Suppressor macrophage (primary cell): ENCODE results near the gene QRICH2.
"Not testable (repeated sequence)": the region's sequence is repeated elsewhere in the genome, so short reads cannot be mapped to it uniquely, and the experiment has no call there.

Experiments
- DNase-seq, 4 experiments: peaks; one replicate each; pipeline ENCODE4 v3.0.0-alpha.2; 2020 to 2022

QRICH2 gene

GRCh38 chr17:76326306-76326705 lies 18.2 kb upstream of the QRICH2 start:
- no peak for DNase-seq

GRCh38 chr17:76318586-76318985 lies 10.5 kb upstream of the QRICH2 start:
- no peak for DNase-seq

- no peak for DNase-seq
Observed at GRCh38 chr17:76317535-76317934, 9.5 kb upstream of the QRICH2 start.

- no peak for DNase-seq
Observed at GRCh38 chr17:76314392-76315227, 6.5 kb upstream of the QRICH2 start.

- DNase-seq: no peak
Observed at GRCh38 chr17:76312735-76313134, 4.7 kb upstream of the QRICH2 start.

GRCh38 chr17:76309461-76309860 lies 1.4 kb upstream of the QRICH2 start:
- no peak for DNase-seq

GRCh38 chr17:76307299-76307965 lies 644 bp downstream of the QRICH2 start:
- no peak for DNase-seq

- not testable (repeated sequence) for DNase-seq
Observed at GRCh38 chr17:76305135-76305454, 3.0 kb downstream of the QRICH2 start.

GRCh38 chr17:76304226-76305134 lies 3.6 kb downstream of the QRICH2 start:
- DNase-seq: no peak

- DNase-seq: no peak
Observed at GRCh38 chr17:76297436-76297835, 10.6 kb downstream of the QRICH2 start.

GRCh38 chr17:76296889-76297288 lies 11.2 kb downstream of the QRICH2 start:
- no peak for DNase-seq

GRCh38 chr17:76296186-76296585 lies 11.9 kb downstream of the QRICH2 start:
- no peak for DNase-seq

- DNase-seq: no peak
Observed at GRCh38 chr17:76293106-76293505, 15.0 kb downstream of the QRICH2 start.

GRCh38 chr17:76292567-76292966 lies 15.5 kb downstream of the QRICH2 start:
- no peak for DNase-seq

GRCh38 chr17:76281573-76282371 lies 26.3 kb downstream of the QRICH2 start:
- no peak for DNase-seq

- no peak for DNase-seq
Observed at GRCh38 chr17:76280650-76281049, 27.4 kb downstream of the QRICH2 start.

- no peak for DNase-seq
Observed at GRCh38 chr17:76279742-76280287, 28.3 kb downstream of the QRICH2 start.

- peak; percentile 88 to 95 (median 93) for DNase-seq
Observed at GRCh38 chr17:76278952-76279741, 28.9 kb downstream of the QRICH2 start.

GRCh38 chr17:76278268-76278908 lies 29.7 kb downstream of the QRICH2 start:
- no peak for DNase-seq
